Smooth muscle cell (in vitro differentiated cells): ENCODE data around the gene ATP6V0A1. TPM values are rescaled to one million over a fixed set of nuclear protein-coding genes. Genes with fewer than 3 reads are reported as not detected.

Experiments used
- DNase-seq: peaks from one replicate; lab custom pipeline; 2025; ENCODE audit not compliant: unreplicated experiment; lab: John Stamatoyannopoulos, UW
- H2AFZ ChIP-seq: fragments of 200-600 bp; sonication (generic); 2 replicates; pipeline ENCODE4 v1.6.0; 2016; ENCODE audit warnings: antibody characterized with exemption, low read depth, mild to moderate bottlenecking
- H3F3A ChIP-seq: fragments of 200-600 bp; sonication (generic); 2 replicates; pipeline ENCODE4 v1.6.0; 2017; ENCODE audit warnings: antibody characterized with exemption, low read depth
- H3K27ac ChIP-seq: fragments of 200-600 bp; sonication (generic); 2 replicates; pipeline ENCODE4 v1.5.1; 2016; ENCODE audit warnings: low read depth, mild to moderate bottlenecking
- H3K27me3 ChIP-seq: fragments of 200-600 bp; sonication (generic); 2 replicates; pipeline ENCODE4 v1.6.1; 2016; ENCODE audit warnings: low read depth, mild to moderate bottlenecking
- H3K36me3 ChIP-seq: fragments of 200-600 bp; sonication (generic); 2 replicates; pipeline ENCODE4 v1.5.1; 2016; ENCODE audit warnings: low read depth
- H3K4me1 ChIP-seq: fragments of 200-600 bp; sonication (generic); 2 replicates; pipeline ENCODE4 v1.5.1; 2016; ENCODE audit warnings: low read depth
- H3K4me2 ChIP-seq: fragments of 200-600 bp; sonication (generic); 2 replicates; pipeline ENCODE4 v1.6.0; 2016; ENCODE audit warnings: mild to moderate bottlenecking
- H3K4me3 ChIP-seq: fragments of 200-600 bp; sonication (generic); 2 replicates; pipeline ENCODE4 v1.5.1; 2016; ENCODE audit warnings: mild to moderate bottlenecking
- H3K79me2 ChIP-seq: fragments of 200-600 bp; sonication (generic); 2 replicates; pipeline ENCODE4 v1.6.0; 2016; ENCODE audit warnings: low read depth, mild to moderate bottlenecking
- H3K9ac ChIP-seq: fragments of 200-600 bp; sonication (generic); 2 replicates; pipeline ENCODE4 v1.6.0; 2016; ENCODE audit warnings: low read depth
- H3K9me3 ChIP-seq: fragments of 200-600 bp; sonication (generic); replicated peaks from 2 replicates; pipeline ENCODE4 v1.5.1; 2016; ENCODE audit warnings: low read depth
- H4K20me1 ChIP-seq: fragments of 200-600 bp; sonication (generic); 2 replicates; pipeline ENCODE4 v1.6.0; 2016; ENCODE audit warnings: low read depth
- WGBS: methylation state at CpG from one replicate; pipeline ENCODE4 v1.1.7; 2016; ENCODE audit warnings: low lambda C conversion rate; 5-methylcytosine and 5-hydroxymethylcytosine counted together
- polyA plus RNA-seq: library from polyadenylated mRNA; unstranded; fragments of >200 nt; fragmentation: Nextera tagmentation; extraction: Ambion mirVana; gene quantifications from 2 replicates; pipeline ENCODE4 v1.2.1, GENCODE V29; 2016
- total RNA-seq: library from RNA; depleted of rRNA; stranded (reverse); fragments of >200 nt; gene quantifications from 2 replicates; pipeline ENCODE4 v1.2.3, GENCODE V29; 2014
- TF ChIP-seq, protein P1 (sequence below): fragments of 200-600 bp; sonication (generic); IDR thresholded peaks from 2 replicates; pipeline ENCODE4 v1.5.1; 2017; ENCODE audit warnings: borderline replicate concordance, mild to moderate bottlenecking, antibody characterized with exemption; ENCODE audit not compliant: insufficient read depth, poor library complexity, severe bottlenecking

Gene ATP6V0A1
- total and polyA plus RNA-seq, 2 experiments from 2014 or later: 27.3 to 54.7 TPM

DNA sequence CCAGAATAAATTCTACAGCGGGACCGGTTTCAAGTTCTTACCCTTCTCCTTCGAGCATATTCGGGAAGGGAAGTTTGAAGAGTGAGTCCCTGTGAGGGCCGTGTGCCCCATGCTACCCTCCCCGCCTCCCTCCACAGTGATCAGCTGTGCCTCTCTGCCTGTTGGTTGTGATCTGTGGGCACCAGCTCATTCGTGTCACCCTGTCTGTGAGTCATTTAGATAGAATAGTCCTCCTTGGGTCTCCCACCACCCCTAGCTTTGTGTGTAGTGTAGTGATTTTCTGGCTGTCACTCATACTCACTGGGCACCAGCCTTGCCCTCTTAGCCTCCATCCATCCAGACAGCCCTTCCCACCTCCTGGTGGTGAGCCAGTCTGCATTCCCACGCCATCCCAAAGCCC, 62.4 kb downstream of the ATP6V0A1 start:
- Histone ChIP-seq H3K4me1 (peaks cover 36% of the 10 kb centered on the region), H4K20me1 (no peaks in the 10 kb centered on the region), H3K36me3 (no peaks in the 10 kb centered on the region), H3F3A (peaks cover 13% of the 10 kb centered on the region), H3K9ac (peak overlapping the region; percentile 37), H3K4me2 (peak overlapping the region; percentile 69), H3K79me2 (no peaks in the 10 kb centered on the region), H3K4me3 (no peak overlapping the region), H3K27ac (peak overlapping the region; percentile 98), H2AFZ (no peak overlapping the region), H3K27me3 (no peaks in the 10 kb centered on the region), H3K9me3 (no peaks in the 10 kb centered on the region)
- TF ChIP-seq, protein P1, sequence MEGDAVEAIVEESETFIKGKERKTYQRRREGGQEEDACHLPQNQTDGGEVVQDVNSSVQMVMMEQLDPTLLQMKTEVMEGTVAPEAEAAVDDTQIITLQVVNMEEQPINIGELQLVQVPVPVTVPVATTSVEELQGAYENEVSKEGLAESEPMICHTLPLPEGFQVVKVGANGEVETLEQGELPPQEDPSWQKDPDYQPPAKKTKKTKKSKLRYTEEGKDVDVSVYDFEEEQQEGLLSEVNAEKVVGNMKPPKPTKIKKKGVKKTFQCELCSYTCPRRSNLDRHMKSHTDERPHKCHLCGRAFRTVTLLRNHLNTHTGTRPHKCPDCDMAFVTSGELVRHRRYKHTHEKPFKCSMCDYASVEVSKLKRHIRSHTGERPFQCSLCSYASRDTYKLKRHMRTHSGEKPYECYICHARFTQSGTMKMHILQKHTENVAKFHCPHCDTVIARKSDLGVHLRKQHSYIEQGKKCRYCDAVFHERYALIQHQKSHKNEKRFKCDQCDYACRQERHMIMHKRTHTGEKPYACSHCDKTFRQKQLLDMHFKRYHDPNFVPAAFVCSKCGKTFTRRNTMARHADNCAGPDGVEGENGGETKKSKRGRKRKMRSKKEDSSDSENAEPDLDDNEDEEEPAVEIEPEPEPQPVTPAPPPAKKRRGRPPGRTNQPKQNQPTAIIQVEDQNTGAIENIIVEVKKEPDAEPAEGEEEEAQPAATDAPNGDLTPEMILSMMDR: no peak
- WGBS: 78% methylated on average over 8 of the region's 8 CpGs
- DNase-seq: no peak

DNA sequence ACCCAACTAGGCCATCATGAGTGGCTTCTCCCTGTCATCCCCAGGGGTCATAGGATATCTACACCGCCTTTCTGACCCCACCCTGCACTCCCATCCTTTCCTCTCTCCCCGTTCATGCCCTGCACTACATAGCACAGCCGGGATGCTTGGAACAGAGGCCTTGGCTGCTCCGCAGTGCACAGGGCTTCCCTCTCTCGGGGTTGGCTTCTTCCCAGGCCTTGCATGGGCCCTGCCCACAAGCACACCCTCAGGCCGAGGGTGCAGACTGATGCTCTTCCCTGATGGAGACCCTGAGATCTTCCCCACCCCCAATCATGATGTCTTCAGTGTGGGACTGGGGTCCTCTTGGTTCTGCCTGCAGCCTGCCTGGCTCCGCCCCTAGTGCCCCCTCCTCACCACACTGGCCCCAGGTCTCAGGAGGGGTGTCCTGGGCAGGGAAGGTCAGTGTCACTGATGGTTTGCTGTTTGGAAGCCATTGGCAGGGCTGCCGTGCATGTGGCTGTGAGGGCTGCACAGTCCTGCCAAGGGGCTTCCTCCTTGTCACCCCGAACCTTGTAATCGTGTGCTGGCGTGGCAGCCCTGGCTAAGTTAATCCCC, 63.1 kb downstream of the ATP6V0A1 start:
- peaks cover 36% of the 10 kb centered on the region for H3K4me1 ChIP-seq
- WGBS: 90% methylated on average over 11 of the region's 11 CpGs
- H3K9me3 ChIP-seq: no peaks in the 10 kb centered on the region

DNA sequence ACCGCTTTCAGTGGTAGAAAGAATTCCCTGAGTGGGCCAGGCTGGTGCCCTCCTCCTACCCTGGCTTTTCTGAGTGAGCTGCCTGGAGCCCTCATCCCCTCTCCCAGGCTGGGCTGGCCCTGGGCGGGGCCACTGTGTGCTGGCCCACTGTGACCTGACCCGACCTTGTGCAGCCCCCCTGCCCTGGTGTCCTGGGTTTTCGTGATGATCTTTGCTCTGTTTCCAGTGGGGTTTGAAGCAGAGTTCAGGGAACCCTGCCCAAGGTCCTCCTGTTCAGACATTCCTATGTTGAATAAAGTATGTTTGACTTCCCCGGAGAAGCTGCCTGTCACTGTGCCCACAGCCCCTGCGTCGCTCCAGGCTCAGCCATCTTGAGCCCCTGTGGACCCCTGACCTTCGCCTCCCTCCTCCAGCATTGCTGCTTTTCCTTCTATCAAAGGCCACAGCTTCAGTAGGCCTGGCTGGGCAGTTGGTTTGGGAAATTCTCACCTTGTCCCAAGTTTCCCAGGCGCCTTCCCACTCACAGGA, 63.6 kb downstream of the ATP6V0A1 start:
- TF ChIP-seq, protein P1: no peak
- Histone ChIP-seq H3K36me3 (no peaks in the 10 kb centered on the region), H3K9me3 (no peaks in the 10 kb centered on the region), H3K4me2 (peak overlapping the region; percentile 69), H3K9ac (no peak overlapping the region), H3K27me3 (no peaks in the 10 kb centered on the region), H2AFZ (no peak overlapping the region), H3K4me3 (no peak overlapping the region), H3K4me1 (peaks cover 36% of the 10 kb centered on the region), H3K79me2 (no peaks in the 10 kb centered on the region), H3F3A (peaks cover 11% of the 10 kb centered on the region), H4K20me1 (no peaks in the 10 kb centered on the region), H3K27ac (peak overlapping the region; percentile 98)
- no peak for DNase-seq
- WGBS: 95% methylated on average over 9 of the region's 9 CpGs

More for the DNA sequence above, 63.1 kb downstream of the ATP6V0A1 start:
- Histone ChIP-seq H3K27me3 (no peaks in the 10 kb centered on the region), H3K4me2 (peak overlapping the region; percentile 69), H2AFZ (no peak overlapping the region), H3K79me2 (no peaks in the 10 kb centered on the region), H3F3A (peaks cover 13% of the 10 kb centered on the region), H3K4me3 (no peak overlapping the region), H4K20me1 (no peaks in the 10 kb centered on the region), H3K9ac (no peak overlapping the region), H3K36me3 (no peaks in the 10 kb centered on the region), H3K27ac (peak overlapping the region; percentile 98)
- no peak for DNase-seq
- TF ChIP-seq, protein P1: no peak
